NCI-H1092 treated with DMSO at 0.1 percent for 48 hours (cell line): Measurements from ENCODE around the gene SLC17A5.
"Not testable (repeated sequence)": the region's sequence is repeated elsewhere in the genome, so short reads cannot be mapped to it uniquely, and the experiment has no call there.

Source experiments
- DNase-seq: peaks from one replicate; lab custom pipeline; 2025; lab: John Stamatoyannopoulos, UW

SLC17A5 gene

DNA sequence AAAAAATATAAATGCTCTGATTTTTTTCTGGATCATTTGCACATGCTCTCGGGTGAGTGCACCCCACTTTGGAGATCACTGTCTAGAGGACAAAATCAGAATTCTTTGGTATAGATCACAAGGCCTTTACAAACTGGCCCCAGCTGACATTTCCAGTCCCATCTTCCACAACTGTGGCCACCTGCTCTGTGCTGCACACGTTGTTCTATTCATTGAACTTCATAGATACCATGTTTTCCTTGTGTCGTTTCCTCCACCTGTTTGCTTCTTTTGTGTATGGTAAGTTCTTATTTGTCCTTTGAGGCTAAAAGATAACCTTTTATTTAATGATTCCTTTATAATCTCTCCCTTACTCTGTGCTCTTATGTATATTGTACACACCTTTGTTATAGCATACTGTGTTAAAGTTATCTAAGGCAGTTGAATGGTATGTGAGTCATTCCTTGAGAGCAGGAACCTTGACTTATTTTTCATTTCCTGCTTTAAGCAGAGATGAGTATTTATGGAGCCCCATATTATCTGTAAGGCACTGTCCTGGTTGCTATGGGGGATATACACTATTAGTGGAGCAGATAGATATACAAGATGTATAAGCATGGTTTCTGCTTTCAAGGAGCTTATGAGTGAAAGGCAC lies 12.0 kb upstream of the SLC17A5 start:
- DNase-seq: no peak

GRCh38 chr6:73664701-73665100 lies 10.9 kb upstream of the SLC17A5 start:
- no peak for DNase-seq

GRCh38 chr6:73657201-73657600 lies 3.4 kb upstream of the SLC17A5 start:
- DNase-seq: no peak

DNA sequence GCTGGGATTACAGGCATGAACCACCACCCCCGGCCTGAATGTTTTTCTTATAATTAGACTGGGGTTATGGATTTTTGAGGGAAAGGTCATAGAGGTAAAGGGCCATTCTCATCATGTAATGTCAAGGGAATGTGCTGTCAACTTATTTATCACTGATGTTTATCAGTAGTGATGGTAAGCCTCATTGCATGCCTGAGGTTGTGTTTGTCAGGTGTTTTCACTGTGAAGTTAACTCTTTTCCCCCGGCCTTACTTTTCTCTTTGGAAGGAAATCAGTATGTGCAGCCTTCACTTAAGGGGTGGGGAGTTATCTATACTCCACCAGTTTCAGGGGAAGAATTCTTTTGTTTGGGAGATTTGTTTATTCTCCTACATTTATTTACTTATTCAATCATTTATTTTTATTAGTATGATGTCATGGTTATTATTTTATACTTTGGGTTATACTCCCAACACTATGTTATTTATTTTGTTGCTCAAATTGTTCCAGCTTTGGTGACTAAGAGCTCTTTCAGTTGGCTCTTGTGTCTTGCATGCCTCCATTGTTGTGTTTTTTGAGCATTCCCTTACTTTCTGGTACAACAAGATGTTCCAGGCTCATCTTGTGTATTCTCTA lies 2.8 kb upstream of the SLC17A5 start:
- DNase-seq: no peak

DNA sequence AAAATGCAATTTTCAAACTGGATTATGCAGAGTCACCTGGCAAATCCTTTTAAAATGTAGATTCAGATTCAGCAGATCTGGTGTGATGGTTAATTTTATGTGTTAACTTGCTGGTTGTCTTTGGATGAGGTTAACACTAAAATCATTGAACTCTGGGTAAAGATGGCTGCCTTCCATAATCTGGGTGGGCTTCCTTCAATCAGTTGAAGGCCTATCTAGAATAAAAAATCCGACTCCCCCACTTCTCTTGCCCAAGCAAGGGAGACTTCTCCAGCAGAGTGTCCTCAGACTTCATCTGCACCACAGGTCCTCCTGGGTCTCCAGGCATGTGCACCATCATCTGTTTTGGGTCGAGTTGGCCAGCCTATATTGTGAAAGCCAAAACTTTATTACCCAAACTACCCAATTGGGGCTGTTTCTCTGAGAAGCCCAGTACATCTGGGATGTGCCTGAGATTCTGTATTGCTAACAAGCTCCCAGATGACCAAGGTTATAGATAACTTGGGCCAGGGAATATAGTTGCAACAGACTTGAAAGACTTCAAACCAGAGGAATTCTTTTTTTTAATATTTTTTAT lies 1.6 kb upstream of the SLC17A5 start:
- DNase-seq: no peak

GRCh38 chr6:73652637-73653570 lies 888 bp downstream of the SLC17A5 start:
- peak; percentile 54 for DNase-seq

DNA sequence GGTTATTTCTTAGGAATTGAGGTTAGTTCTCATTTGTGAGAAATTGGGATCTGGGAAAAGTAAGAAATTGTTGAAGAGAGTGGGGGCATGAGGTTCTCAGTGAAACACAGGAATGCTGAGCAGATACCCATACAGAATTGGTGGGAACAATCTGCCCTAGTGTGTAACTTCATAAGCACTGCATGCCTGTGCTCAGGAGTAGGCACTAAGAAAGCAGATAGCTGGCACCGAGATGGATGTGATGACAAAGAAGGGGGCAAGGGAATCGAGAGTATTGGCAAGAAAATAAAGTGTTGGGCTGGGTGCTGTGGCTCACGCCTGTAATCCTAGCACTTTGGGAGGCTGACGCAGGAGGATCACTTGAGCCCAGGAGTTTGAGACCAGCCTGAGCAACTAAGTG lies 4.0 kb downstream of the SLC17A5 start:
- no peak for DNase-seq

- no peak for DNase-seq
Observed at GRCh38 chr6:73648166-73648565, 5.6 kb downstream of the SLC17A5 start.

- no peak for DNase-seq
Observed at GRCh38 chr6:73644941-73645591, 8.7 kb downstream of the SLC17A5 start.

- no peak for DNase-seq
Observed at GRCh38 chr6:73644030-73644429, 9.8 kb downstream of the SLC17A5 start.

GRCh38 chr6:73642530-73642929 lies 11.3 kb downstream of the SLC17A5 start:
- no peak for DNase-seq

DNA sequence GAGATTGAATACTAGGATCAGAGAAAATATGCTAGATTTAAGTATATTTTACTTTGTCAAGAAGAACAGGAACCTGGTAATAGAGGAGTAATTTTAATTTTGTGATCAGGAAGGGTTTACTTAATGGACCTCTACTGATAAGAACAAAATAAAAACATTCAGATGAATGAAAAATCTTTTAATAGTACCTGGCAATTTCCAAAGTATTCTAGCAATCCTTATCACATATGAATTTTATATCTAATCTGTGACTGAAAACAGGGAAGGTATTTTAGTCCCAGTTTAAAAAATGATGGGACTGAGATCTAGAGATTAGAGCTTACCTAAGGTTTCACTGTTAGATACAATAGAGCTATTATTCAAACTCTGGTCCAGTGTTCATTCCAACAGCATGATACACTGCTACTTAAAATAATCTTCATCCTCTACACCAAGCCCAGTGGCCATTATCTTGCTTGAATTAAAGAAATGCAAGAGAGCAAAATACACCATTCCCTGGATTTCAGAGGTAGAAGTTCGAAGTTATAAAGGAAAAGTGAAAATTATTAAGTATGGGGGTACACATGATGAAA lies 13.5 kb downstream of the SLC17A5 start:
- DNase-seq: no peak

GRCh38 chr6:73639040-73639439 lies 14.8 kb downstream of the SLC17A5 start:
- no peak for DNase-seq

GRCh38 chr6:73637404-73637803 lies 16.4 kb downstream of the SLC17A5 start:
- DNase-seq: no peak

GRCh38 chr6:73636048-73636447 lies 17.7 kb downstream of the SLC17A5 start:
- DNase-seq: no peak

- no peak for DNase-seq
Observed at GRCh38 chr6:73632346-73632745, 21.4 kb downstream of the SLC17A5 start.

DNA sequence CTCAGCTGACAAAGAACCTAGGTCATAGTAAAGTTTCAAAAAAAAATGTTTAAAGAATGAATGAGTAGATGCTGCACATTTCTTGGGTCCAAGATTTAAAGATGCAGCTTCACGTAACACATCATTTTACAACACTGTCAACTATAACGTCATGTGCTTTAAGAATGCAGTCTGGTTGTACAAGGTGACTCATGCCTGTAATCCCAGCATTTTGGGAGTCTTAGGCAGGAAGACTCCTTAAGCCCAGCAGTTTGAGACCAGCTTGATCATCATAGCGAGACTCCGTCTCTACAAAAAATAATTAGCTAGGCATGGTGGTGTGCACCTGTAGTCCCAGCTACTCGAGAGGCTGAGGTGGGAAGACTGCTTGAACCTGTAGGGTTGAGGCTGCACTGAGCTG lies 21.9 kb downstream of the SLC17A5 start:
- no peak for DNase-seq

GRCh38 chr6:73630401-73630800 lies 23.4 kb downstream of the SLC17A5 start:
- DNase-seq: no peak

- DNase-seq: no peak
Observed at GRCh38 chr6:73624896-73625295, 28.9 kb downstream of the SLC17A5 start.

GRCh38 chr6:73623480-73623879 lies 30.3 kb downstream of the SLC17A5 start:
- DNase-seq: not testable (repeated sequence)

DNA sequence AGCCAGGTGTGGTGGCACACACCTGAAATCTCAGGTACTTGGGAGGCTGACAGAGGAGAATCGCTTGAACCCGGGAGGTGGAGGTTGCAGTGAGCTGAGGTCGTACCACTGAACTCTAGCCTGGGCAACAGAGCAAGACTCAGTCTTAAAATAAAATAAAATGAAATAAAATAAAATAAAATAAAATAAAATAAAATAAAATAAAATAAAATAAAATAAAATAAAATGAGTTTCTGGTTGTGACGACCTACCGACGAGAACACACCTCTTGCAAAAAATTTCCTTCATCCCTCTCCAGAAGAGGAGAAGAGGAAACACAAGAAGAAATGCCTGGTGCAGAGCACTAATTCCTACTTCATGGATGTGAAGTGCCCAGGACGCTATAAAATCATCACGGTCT lies 35.7 kb downstream of the SLC17A5 start:
- DNase-seq: not testable (repeated sequence)

DNA sequence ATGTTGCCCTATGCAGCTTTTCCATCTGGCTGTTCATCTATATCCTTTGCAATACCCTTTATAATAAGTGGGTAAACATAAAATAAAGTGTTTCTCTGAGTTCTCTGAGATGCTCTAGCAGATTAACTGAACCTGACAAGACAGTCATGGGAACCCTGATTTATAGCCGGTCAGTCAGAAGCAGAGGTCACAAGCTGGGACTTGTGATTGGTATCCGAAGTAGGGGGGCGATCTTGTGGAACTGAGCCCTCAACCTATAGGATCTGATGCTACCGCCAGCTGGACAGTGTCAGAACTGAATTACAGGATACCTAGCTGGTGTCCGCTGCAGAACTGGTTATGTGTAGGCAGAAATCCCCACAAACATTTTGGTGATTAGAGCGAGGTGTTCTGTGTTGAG lies 39.0 kb downstream of the SLC17A5 start:
- no peak for DNase-seq
